Esophagus squamous epithelium (tissue), 5 donors: ENCODE measurements around the gene ZNF451. TPM values are rescaled to one million over a fixed set of nuclear protein-coding genes. Genes with fewer than 3 reads are reported as not detected.

Experiments
- DNase-seq: peaks from one replicate; lab custom pipeline; 2025; lab: John Stamatoyannopoulos, UW
- H3K27ac ChIP-seq, 4 donors: fragments of 200-600 bp; sonication (generic); one replicate each; pipeline ENCODE4 v1.5.1; 2016 to 2019; ENCODE audit warnings: mild to moderate bottlenecking in 1 of 4
- H3K27me3 ChIP-seq, 4 donors: fragments of 200-600 bp; sonication (generic); 1 replicate in 3 of 4; 2 replicates in 1 of 4; pipeline versions ENCODE4 v1.5.1 to v1.6.0; 2017 to 2021; ENCODE audit warnings: antibody characterized with exemption in 1 of 4
- H3K36me3 ChIP-seq, 3 donors: fragments of 200-600 bp; sonication (generic); one replicate each; pipeline ENCODE4 v1.5.1; 2016 to 2019
- H3K4me1 ChIP-seq, 3 donors: fragments of 200-600 bp; sonication (generic); one replicate each; pipeline ENCODE4 v1.5.1; 2017 to 2019
- H3K4me3 ChIP-seq, 4 donors: fragments of 200-600 bp; sonication (generic); 1 replicate in 3 of 4; 2 replicates in 1 of 4; pipeline ENCODE4 v1.5.1; 2016 to 2019; ENCODE audit warnings: mild to moderate bottlenecking in 2 of 4, moderate library complexity in 1 of 4
- H3K9me3 ChIP-seq, 3 donors: fragments of 200-600 bp; sonication (generic); one replicate each; pipeline ENCODE4 v1.5.1; 2016 to 2019
- POLR2A ChIP-seq, 4 donors: fragments of 450-650 bp; IDR thresholded peaks; one replicate each; pipeline ENCODE4 v1.6.1; 2017; ENCODE audit warnings: antibody characterized with exemption in 4 of 4, mild to moderate bottlenecking in 4 of 4, moderate library complexity in 3 of 4
- WGBS, 2 donors: methylation state at CpG; one replicate each; pipeline ENCODE4 v1.1.5; 2018; 5-methylcytosine and 5-hydroxymethylcytosine counted together
- intact Hi-C: fragments of 100-400 bp; cut with DNase I; formaldehyde crosslinking; loops from one replicate; pipeline ENCODE4 v1.15.0; 2022
- total RNA-seq, 4 donors: library from RNA; depleted of rRNA; stranded (reverse); fragments of >200 nt; gene quantifications; one replicate each; pipeline ENCODE4 v1.1.0, GENCODE V29; 2016
- TF ChIP-seq, protein P1 (sequence below), 6 experiments: fragments of 450-650 bp in 4 of 6; fragments of 200-600 bp in 2 of 6; sonication (generic) in 2 of 6; IDR thresholded peaks; one replicate each; pipeline ENCODE4 v1.5.1; 2016 to 2019; ENCODE audit warnings: antibody characterized with exemption in 6 of 6, mild to moderate bottlenecking in 4 of 6, moderate library complexity in 4 of 6
- donor health status: DM: yes; HTN: yes; CAD: no.

The ZNF451 gene
- total RNA-seq, 4 donors from 2014 or later = 21.5 to 52.5 (median 29.5) TPM

DNA sequence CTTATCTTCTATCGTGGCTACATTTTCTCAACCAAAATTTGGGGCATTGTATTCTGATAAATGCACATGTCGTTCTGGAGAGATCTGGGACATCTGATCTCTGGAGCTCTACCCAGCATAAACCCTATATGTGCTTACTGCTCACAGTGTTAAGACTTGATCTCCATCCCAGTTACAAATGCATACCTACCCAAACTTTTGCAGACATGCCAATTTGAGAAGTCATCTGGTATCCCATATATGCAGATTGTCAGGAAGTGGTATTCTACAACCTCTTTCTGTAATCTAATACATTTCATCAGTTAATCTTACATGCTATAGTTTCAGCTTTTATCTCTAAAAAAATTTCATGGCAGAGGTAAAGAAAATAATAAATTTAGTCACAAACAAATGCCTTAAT lies 93.3 kb downstream of the ZNF451 start:
- Histone ChIP-seq H3K9me3 (no peaks in the 10 kb centered on the region), H3K27ac (no peak overlapping the region), H3K27me3 (no peaks in the 10 kb centered on the region), H3K4me1 (peaks cover 0 to 3% (median 0%) of the 10 kb centered on the region in 3 donors), H3K36me3 (peaks cover 0 to 22% (median 0%) of the 10 kb centered on the region in 3 donors), H3K4me3 (no peak overlapping the region)
- no peak for DNase-seq
- intact Hi-C loops = no loop called here
- no peak for TF ChIP-seq POLR2A (IDR thresholded peaks at IDR 0.05)
- TF ChIP-seq, protein P1, sequence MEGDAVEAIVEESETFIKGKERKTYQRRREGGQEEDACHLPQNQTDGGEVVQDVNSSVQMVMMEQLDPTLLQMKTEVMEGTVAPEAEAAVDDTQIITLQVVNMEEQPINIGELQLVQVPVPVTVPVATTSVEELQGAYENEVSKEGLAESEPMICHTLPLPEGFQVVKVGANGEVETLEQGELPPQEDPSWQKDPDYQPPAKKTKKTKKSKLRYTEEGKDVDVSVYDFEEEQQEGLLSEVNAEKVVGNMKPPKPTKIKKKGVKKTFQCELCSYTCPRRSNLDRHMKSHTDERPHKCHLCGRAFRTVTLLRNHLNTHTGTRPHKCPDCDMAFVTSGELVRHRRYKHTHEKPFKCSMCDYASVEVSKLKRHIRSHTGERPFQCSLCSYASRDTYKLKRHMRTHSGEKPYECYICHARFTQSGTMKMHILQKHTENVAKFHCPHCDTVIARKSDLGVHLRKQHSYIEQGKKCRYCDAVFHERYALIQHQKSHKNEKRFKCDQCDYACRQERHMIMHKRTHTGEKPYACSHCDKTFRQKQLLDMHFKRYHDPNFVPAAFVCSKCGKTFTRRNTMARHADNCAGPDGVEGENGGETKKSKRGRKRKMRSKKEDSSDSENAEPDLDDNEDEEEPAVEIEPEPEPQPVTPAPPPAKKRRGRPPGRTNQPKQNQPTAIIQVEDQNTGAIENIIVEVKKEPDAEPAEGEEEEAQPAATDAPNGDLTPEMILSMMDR (IDR thresholded peaks at IDR 0.05) = no peak
- 74 to 80% methylated on average over 2 of the region's 2 CpGs for WGBS, 2 donors

GRCh38 chr6:57190140-57190539 lies 100.2 kb downstream of the ZNF451 start:
- no peak overlapping the region for H3K27ac ChIP-seq
- no peak overlapping the region for H3K4me3 ChIP-seq
- DNase-seq = no peak
- TF ChIP-seq, protein P1 (IDR thresholded peaks at IDR 0.05) = peak in 4 of 6 experiments; percentile 13 to 50 (median 33)
- no peak for TF ChIP-seq POLR2A (IDR thresholded peaks at IDR 0.05)
- no peaks in the 10 kb centered on the region for H3K4me1 ChIP-seq
- H3K9me3 ChIP-seq = no peaks in the 10 kb centered on the region
- no peaks in the 10 kb centered on the region for H3K27me3 ChIP-seq
- WGBS, 2 donors = 73 to 83% methylated on average over 2 of the region's 2 CpGs
- H3K36me3 ChIP-seq = peaks cover 0 to 9% (median 0%) of the 10 kb centered on the region in 3 donors
- intact Hi-C loops = no loop called here

GRCh38 chr6:57193177-57193576 lies 103.2 kb downstream of the ZNF451 start:
- Histone ChIP-seq H3K4me3 (no peak overlapping the region), H3K27ac (peak overlapping the region in 2 of 4 donors; percentile 2 to 6), H3K4me1 (no peaks in the 10 kb centered on the region), H3K36me3 (peaks cover 0 to 9% (median 0%) of the 10 kb centered on the region in 3 donors), H3K27me3 (no peaks in the 10 kb centered on the region), H3K9me3 (no peaks in the 10 kb centered on the region)
- intact Hi-C loops = no loop called here
- TF ChIP-seq POLR2A (IDR thresholded peaks at IDR 0.05) = no peak
- TF ChIP-seq, protein P1 (IDR thresholded peaks at IDR 0.05) = no peak
- no peak for DNase-seq

GRCh38 chr6:57195457-57195856 lies 105.5 kb downstream of the ZNF451 start:
- Histone ChIP-seq H3K27ac (no peak overlapping the region), H3K4me1 (peaks cover 0 to 9% (median 0%) of the 10 kb centered on the region in 3 donors), H3K9me3 (no peaks in the 10 kb centered on the region), H3K36me3 (peaks cover 0 to 9% (median 0%) of the 10 kb centered on the region in 3 donors), H3K4me3 (no peak overlapping the region), H3K27me3 (no peaks in the 10 kb centered on the region)
- no peak for DNase-seq
- TF ChIP-seq POLR2A (IDR thresholded peaks at IDR 0.05) = no peak
- TF ChIP-seq, protein P1 (IDR thresholded peaks at IDR 0.05) = no peak
- 63 to 67% methylated on average over 1 to 2 of the region's 2 CpGs for WGBS, 2 donors
- intact Hi-C loops = no loop called here

DNA sequence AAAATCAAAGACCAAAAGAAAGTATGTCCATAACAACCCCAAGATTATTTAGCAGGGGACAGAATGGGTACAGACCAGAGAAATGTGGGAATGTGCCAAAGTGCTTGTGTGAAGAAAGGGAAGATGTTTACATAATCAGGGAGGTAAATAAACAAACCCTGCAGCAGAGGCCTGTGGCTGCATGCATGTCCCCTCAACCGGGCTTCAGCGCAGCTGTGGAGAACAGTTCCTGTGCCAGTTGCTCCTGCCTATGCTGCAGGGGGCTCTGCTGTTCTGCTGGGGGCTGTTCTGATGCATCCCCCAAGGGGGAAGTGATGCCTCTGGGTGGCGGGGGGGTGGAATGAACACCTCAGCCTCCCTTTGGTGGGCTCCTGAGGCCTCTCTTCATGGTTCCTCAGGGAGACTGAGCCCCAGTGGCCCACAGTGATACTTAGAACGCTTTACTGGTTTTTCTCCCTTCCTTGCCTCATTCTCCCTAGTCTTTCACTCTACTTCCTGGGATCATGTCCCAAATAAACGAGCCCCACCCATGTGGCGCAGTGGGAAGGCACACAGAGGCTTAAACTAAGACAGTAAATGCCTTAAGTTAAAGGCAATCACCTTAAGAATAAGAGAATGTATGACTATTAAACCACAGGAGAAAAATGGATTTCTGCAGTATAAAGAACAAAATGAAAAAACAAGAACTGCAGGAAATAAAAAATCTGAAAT lies 109.1 kb downstream of the ZNF451 start:
- Histone ChIP-seq H3K27me3 (no peaks in the 10 kb centered on the region), H3K4me3 (no peak overlapping the region), H3K36me3 (no peaks in the 10 kb centered on the region), H3K27ac (peak overlapping the region in 1 of 4 donors; percentile 46), H3K4me1 (peaks cover 0 to 9% (median 0%) of the 10 kb centered on the region in 3 donors), H3K9me3 (no peaks in the 10 kb centered on the region)
- 61 to 62% methylated on average over 3 to 6 of the region's 6 CpGs for WGBS, 2 donors
- TF ChIP-seq, protein P1 (IDR thresholded peaks at IDR 0.05) = no peak
- no peak for TF ChIP-seq POLR2A (IDR thresholded peaks at IDR 0.05)
- no peak for DNase-seq
- intact Hi-C loops = no loop called here
